IMR-90 (cell line): ENCODE measurements around the gene DYNC2LI1.

Experiments used
- BHLHE40 ChIP-seq: fragments of 150-350 bp; IDR thresholded peaks from 2 replicates; pipeline ENCODE4 v1.6.1; 2016; ENCODE audit warnings: mild to moderate bottlenecking, low read depth, low read length
- CEBPB ChIP-seq: IDR thresholded peaks from 2 replicates; pipeline ENCODE4 v1.6.1; 2012; ENCODE audit warnings: low read depth, low read length, improper control_type of control experiment
- CHD1 ChIP-seq: IDR thresholded peaks from 2 replicates; pipeline ENCODE4 v1.6.1; 2012; ENCODE audit warnings: low read depth, low read length, improper control_type of control experiment
- CTCF ChIP-seq: conservative IDR thresholded peaks from 2 replicates; pipeline ENCODE4 v1.5.1; 2012; ENCODE audit warnings: mild to moderate bottlenecking, low read depth, low read length, improper control_type of control experiment
- FOS ChIP-seq: fragments of 150-350 bp; IDR thresholded peaks from 2 replicates; pipeline ENCODE4 v1.6.1; 2016; ENCODE audit warnings: low read depth, low read length
- MAFK ChIP-seq: IDR thresholded peaks from 2 replicates; pipeline ENCODE4 v1.6.1; 2012; ENCODE audit warnings: low read depth, low read length, improper control_type of control experiment
- MAZ ChIP-seq: IDR thresholded peaks from 2 replicates; pipeline ENCODE4 v1.6.1; 2012; ENCODE audit warnings: low read depth, mild to moderate bottlenecking, low read length, improper control_type of control experiment, moderate library complexity, borderline replicate concordance
- NFE2L2 ChIP-seq: fragments of 150-350 bp; IDR thresholded peaks from 2 replicates; pipeline ENCODE4 v1.6.1; 2016; ENCODE audit warnings: low read depth, mild to moderate bottlenecking, low read length
- POLR2A ChIP-seq: IDR thresholded peaks from 2 replicates; pipeline ENCODE4 v1.6.1; 2012; ENCODE audit warnings: mild to moderate bottlenecking, low read depth, low read length
- RAD21 ChIP-seq: IDR thresholded peaks from 2 replicates; pipeline ENCODE4 v1.6.1; 2012; ENCODE audit warnings: low read length, improper control_type of control experiment
- RCOR1 ChIP-seq: IDR thresholded peaks from 2 replicates; pipeline ENCODE4 v1.6.1; 2012; ENCODE audit warnings: mild to moderate bottlenecking, low read length, improper control_type of control experiment; ENCODE audit not compliant: insufficient replicate concordance
- USF2 ChIP-seq: fragments of 150-350 bp; IDR thresholded peaks from 2 replicates; pipeline ENCODE4 v1.6.1; 2017; ENCODE audit warnings: mild to moderate bottlenecking, antibody characterized with exemption, low read length, low read depth

- no peak for TF ChIP-seq RCOR1
- no peak for TF ChIP-seq CTCF
- TF ChIP-seq CEBPB, result no peak
- no peak for TF ChIP-seq POLR2A
- no peak for TF ChIP-seq MAFK
- no peak for TF ChIP-seq FOS
- no peak for TF ChIP-seq RAD21
- no peak for TF ChIP-seq USF2
- TF ChIP-seq CHD1, result no peak
- TF ChIP-seq MAZ, result no peak
- no peak for TF ChIP-seq BHLHE40
- no peak for TF ChIP-seq NFE2L2
These were observed 79.6 kb downstream of the DYNC2LI1 start for GRCh38 chr2:43853141-43854081.
